Measurements from ENCODE around the gene OSM. TPM values are rescaled to one million over a fixed set of nuclear protein-coding genes. Genes with fewer than 3 reads are reported as not detected.

The OSM gene
- polyA plus RNA-seq, 3 donors = 48.0 to 295 (median 146) TPM

GRCh38 chr22:30228509-30229359 is 37.9 kb downstream of the OSM start:
- H3K4me3 Mint-ChIP-seq = no peak overlapping the region
- intact Hi-C loops (cut with micrococcal nuclease) = no loop called here
- H2AFZ ChIP-seq (ENCODE audit: insufficient read depth, low read depth, low read length, poor library complexity, severe bottlenecking) = no peak overlapping the region
- H3K79me2 ChIP-seq (ENCODE audit: insufficient read depth, low read length) = no peaks in the 10 kb centered on the region
- DNase-seq = no peak
- no peak overlapping the region for H3K4me2 ChIP-seq (replicated peaks; ENCODE audit: extremely low read depth, low read length, poor library complexity, severe bottlenecking)
- H3K9ac ChIP-seq (ENCODE audit: insufficient read depth, low read length, poor library complexity, severe bottlenecking) = no peak overlapping the region
- H3K4me1 ChIP-seq (ENCODE audit: control insufficient read depth in 1 of 2, insufficient read depth in 2 of 2, low read length in 2 of 2) = no peaks in the 10 kb centered on the region
- H3K27me3 ChIP-seq (ENCODE audit: control insufficient read depth in 2 of 2, insufficient read depth in 2 of 2, low read length in 2 of 2) = peaks cover 0 to 3% of the 10 kb centered on the region in 2 donors
- no peaks in the 10 kb centered on the region for H3K9me3 ChIP-seq (replicated peaks in 1 of 2; ENCODE audit: control insufficient read depth in 1 of 2, insufficient read depth in 1 of 2, low read length in 2 of 2)
- no peaks in the 10 kb centered on the region for H3K36me3 ChIP-seq (replicated peaks in 1 of 2; ENCODE audit: control insufficient read depth in 1 of 2, insufficient read depth in 2 of 2, low read length in 2 of 2)
- TF ChIP-seq, protein P1, sequence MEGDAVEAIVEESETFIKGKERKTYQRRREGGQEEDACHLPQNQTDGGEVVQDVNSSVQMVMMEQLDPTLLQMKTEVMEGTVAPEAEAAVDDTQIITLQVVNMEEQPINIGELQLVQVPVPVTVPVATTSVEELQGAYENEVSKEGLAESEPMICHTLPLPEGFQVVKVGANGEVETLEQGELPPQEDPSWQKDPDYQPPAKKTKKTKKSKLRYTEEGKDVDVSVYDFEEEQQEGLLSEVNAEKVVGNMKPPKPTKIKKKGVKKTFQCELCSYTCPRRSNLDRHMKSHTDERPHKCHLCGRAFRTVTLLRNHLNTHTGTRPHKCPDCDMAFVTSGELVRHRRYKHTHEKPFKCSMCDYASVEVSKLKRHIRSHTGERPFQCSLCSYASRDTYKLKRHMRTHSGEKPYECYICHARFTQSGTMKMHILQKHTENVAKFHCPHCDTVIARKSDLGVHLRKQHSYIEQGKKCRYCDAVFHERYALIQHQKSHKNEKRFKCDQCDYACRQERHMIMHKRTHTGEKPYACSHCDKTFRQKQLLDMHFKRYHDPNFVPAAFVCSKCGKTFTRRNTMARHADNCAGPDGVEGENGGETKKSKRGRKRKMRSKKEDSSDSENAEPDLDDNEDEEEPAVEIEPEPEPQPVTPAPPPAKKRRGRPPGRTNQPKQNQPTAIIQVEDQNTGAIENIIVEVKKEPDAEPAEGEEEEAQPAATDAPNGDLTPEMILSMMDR (IDR thresholded peaks at IDR 0.05) = no peak
- peaks cover 0 to 4% (median 3%) of the 10 kb centered on the region in 7 donors for H3K9me3 Mint-ChIP-seq
- no peaks in the 10 kb centered on the region for H3K4me1 Mint-ChIP-seq
- H3K27ac ChIP-seq (ENCODE audit: low read depth in 1 of 2, low read length in 2 of 2) = no peak overlapping the region
- 78% methylated on average over 14 of the region's 21 CpGs for WGBS (ENCODE audit: insufficient coverage)
- H3K27me3 Mint-ChIP-seq (ENCODE audit: low read depth in 3 of 3) = peaks cover 7 to 20% (median 8%) of the 10 kb centered on the region in 3 donors
- H3K27ac Mint-ChIP-seq = no peak overlapping the region
- H4K20me1 ChIP-seq (ENCODE audit: insufficient read depth, low read length) = no peaks in the 10 kb centered on the region
- H3K4me3 ChIP-seq (replicated peaks in 1 of 3; ENCODE audit: low read depth in 2 of 3, low read length in 3 of 3) = no peak overlapping the region
- H3K36me3 Mint-ChIP-seq = no peaks in the 10 kb centered on the region

DNA sequence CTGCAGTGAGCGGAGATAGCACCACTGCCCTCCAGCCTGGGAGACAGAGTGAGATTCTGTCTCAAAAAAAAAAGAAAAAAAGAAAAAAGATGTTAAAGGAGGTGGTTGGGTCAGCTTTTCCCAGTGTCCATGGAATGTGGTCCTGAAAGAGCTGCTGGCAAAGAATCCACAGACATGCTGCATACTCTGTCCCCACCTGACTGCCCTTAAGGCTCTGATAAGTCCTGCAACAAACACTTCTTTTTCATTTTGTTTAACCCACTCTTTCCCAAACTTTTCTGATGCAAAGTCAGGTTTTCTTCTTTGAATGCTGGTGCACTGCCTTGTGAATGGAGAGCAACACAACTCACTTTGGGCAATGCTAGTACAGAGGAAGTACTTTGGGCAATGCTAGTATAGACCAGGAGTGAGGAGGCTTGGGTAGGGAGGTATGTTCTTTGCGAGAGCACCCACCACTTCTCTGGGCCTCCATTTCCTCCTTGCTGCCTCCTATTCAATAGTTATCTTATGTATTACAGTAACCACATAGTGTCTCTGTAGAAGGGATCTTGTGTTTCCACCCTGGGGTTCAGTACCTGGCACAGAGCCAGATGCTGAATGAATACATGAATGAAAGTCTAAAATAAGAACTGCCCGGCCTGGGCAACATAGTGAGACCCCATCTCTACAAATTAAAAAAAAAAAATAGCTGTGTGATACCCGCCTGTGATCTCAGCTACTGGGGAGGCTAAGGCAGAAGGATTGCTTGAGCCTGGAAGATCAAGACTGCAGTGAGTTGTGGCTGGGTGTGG is 39.0 kb downstream of the OSM start:
- no peak overlapping the region for H3K4me3 Mint-ChIP-seq
- intact Hi-C loops (cut with micrococcal nuclease) = no loop called here

More for the DNA sequence above, 39.0 kb downstream of the OSM start:
- Histone ChIP-seq H3K9ac (ENCODE audit: insufficient read depth, low read length, poor library complexity, severe bottlenecking) (no peak overlapping the region), H3K36me3 (replicated peaks in 1 of 2; ENCODE audit: control insufficient read depth in 1 of 2, insufficient read depth in 2 of 2, low read length in 2 of 2) (no peaks in the 10 kb centered on the region), H4K20me1 (ENCODE audit: insufficient read depth, low read length) (no peaks in the 10 kb centered on the region), H3K4me2 (replicated peaks; ENCODE audit: extremely low read depth, low read length, poor library complexity, severe bottlenecking) (no peak overlapping the region), H3K4me1 (ENCODE audit: control insufficient read depth in 1 of 2, insufficient read depth in 2 of 2, low read length in 2 of 2) (no peaks in the 10 kb centered on the region), H3K27me3 (ENCODE audit: control insufficient read depth in 2 of 2, insufficient read depth in 2 of 2, low read length in 2 of 2) (peaks cover 0 to 3% of the 10 kb centered on the region in 2 donors), H3K79me2 (ENCODE audit: insufficient read depth, low read length) (no peaks in the 10 kb centered on the region), H3K27ac (ENCODE audit: low read depth in 1 of 2, low read length in 2 of 2) (no peak overlapping the region), H3K9me3 (replicated peaks in 1 of 2; ENCODE audit: control insufficient read depth in 1 of 2, insufficient read depth in 1 of 2, low read length in 2 of 2) (no peaks in the 10 kb centered on the region), H2AFZ (ENCODE audit: insufficient read depth, low read depth, low read length, poor library complexity, severe bottlenecking) (no peak overlapping the region), H3K4me3 (replicated peaks in 1 of 3; ENCODE audit: low read depth in 2 of 3, low read length in 3 of 3) (no peak overlapping the region)
- no peaks in the 10 kb centered on the region for H3K4me1 Mint-ChIP-seq
- WGBS (ENCODE audit: insufficient coverage) = 100% methylated on average over 1 of the region's 4 CpGs
- DNase-seq = no peak
- H3K27ac Mint-ChIP-seq = peak overlapping the region in 2 of 7 donors; percentile 16 to 21
- TF ChIP-seq, protein P1 (IDR thresholded peaks at IDR 0.05) = no peak
- no peaks in the 10 kb centered on the region for H3K36me3 Mint-ChIP-seq
- H3K9me3 Mint-ChIP-seq = peaks cover 0 to 4% (median 3%) of the 10 kb centered on the region in 7 donors
- H3K27me3 Mint-ChIP-seq (ENCODE audit: low read depth in 3 of 3) = peaks cover 9 to 25% (median 13%) of the 10 kb centered on the region in 3 donors

All from CD14-positive monocyte (primary cell).